Pancreas (tissue), 10 donors: Measurements from ENCODE around the gene ZGRF1. TPM values are rescaled to one million over a fixed set of nuclear protein-coding genes. Genes with fewer than 3 reads are reported as not detected.
"Not testable (repeated sequence)": the region's sequence is repeated elsewhere in the genome, so short reads cannot be mapped to it uniquely, and the experiment has no call there.

ENCODE experiments used
- ATAC-seq, 4 donors: fragments of 200-7000 bp; cut with Tn5 transposase; one replicate each; pipeline versions ENCODE4 v1.8.0 to v1.9.1; 2020; ENCODE audit warnings: mild to moderate bottlenecking in 4 of 4, moderate library complexity in 4 of 4
- DNase-seq, 6 donors: peaks; one replicate each; pipeline ENCODE4 v3.0.0-alpha.2; 2020
- FAIRE-seq: peaks from 2 replicates; lab custom pipeline; 2012; peaks lifted over from hg19 to GRCh38; lab: Jason Lieb, UNC
- H3K27ac ChIP-seq, 4 donors: fragments of 200-600 bp; sonication (generic); 1 replicate in 3 of 4; 2 replicates in 1 of 4; pipeline versions ENCODE4 v1.5.0 to v1.8.0; 2020
- H3K27me3 ChIP-seq, 4 donors: fragments of 200-600 bp; one replicate each; pipeline ENCODE4 v1.8.0; 2021
- H3K36me3 ChIP-seq, 3 donors: fragments of 200-600 bp; sonication (generic) in 1 of 3; one replicate each; pipeline versions ENCODE4 v1.5.0 to v1.8.0; 2020 to 2021
- H3K4me1 ChIP-seq, 3 donors: fragments of 200-600 bp; one replicate each; pipeline ENCODE4 v1.8.0; 2021
- H3K4me3 ChIP-seq, 4 donors: fragments of 200-600 bp; sonication (generic) in 2 of 4; one replicate each; pipeline versions ENCODE4 v1.5.0 to v1.8.0; 2020 to 2021
- H3K9me3 ChIP-seq, 4 donors: fragments of 200-600 bp; one replicate each; pipeline ENCODE4 v1.8.0; 2021
- CTCF ChIP-seq, 4 donors: fragments of 200-600 bp; sonication (generic) in 3 of 4; IDR thresholded peaks; one replicate each; pipeline versions ENCODE4 v1.5.0 to v1.8.0; 2021; ENCODE audit warnings: antibody characterized with exemption in 4 of 4
- WGBS, 2 donors: extraction: QIAGEN DNeasy Blood & Tissue Kit; methylation state at CpG; one replicate each; pipeline ENCODE4 v1.1.7; 2013; 5-methylcytosine and 5-hydroxymethylcytosine counted together
- intact Hi-C, 3 donors: fragments of 100-400 bp; cut with DNase I; formaldehyde crosslinking; loops; one replicate each; pipeline versions ENCODE4 v1.11.1 to v1.14.2; 2022
- polyA plus RNA-seq, 2 donors: library from polyadenylated mRNA; stranded (reverse); fragments of 200-250 nt; gene quantifications; one replicate each; pipeline ENCODE4 v1.2.3, GENCODE V29; 2013
- total RNA-seq, 6 donors: library from RNA; stranded (reverse); fragmentation: NEBNext Ultra II Directional in 4 of 6; extraction: Animal tissue kit (Norgen Biotek cat#: 25700) in 4 of 6; gene quantifications; one replicate each; pipeline versions ENCODE4 v1.2.1 to v1.2.4, GENCODE V29; 2021 to 2023
- donor health status: healthy with polysubstance abuse.
- donor health status: DM: no; HTN: no; CAD: no; lungs with moderate emphysema.
- donor health status: DM: no; HTN: no; CAD: no.
- donor health status: control.
- donor health status: control.
- donor health status: Bipolar disorder and iron deficiency.
- donor health status: DM: yes; HTN: yes; CAD: no.
- donor health status: DM: no; HTN: no; CAD: no.
- donor health status: DM: no; HTN: no; CAD: no.
- donor health status: DM: yes; HTN: yes; CAD: no.

The ZGRF1 gene
- total and polyA plus RNA-seq, 8 donors: 0.82 to 4.9 (median 1.9) TPM

GRCh38 chr4:112648263-112649054 lies 11.8 kb upstream of the ZGRF1 start:
- Histone ChIP-seq H3K4me1 (no peaks in the 10 kb centered on the region), H3K9me3 (no peaks in the 10 kb centered on the region), H3K4me3 (no peak overlapping the region), H3K36me3 (peaks cover 0 to 68% (median 6%) of the 10 kb centered on the region in 3 donors), H3K27me3 (no peaks in the 10 kb centered on the region), H3K27ac (no peak overlapping the region)
- no peak for FAIRE-seq
- DNase-seq: no peak
- no peak for TF ChIP-seq CTCF (IDR thresholded peaks at IDR 0.05)
- no peak for ATAC-seq
- intact Hi-C loops: loop anchor here in 1 of 3 donors (10.0 kb wide), 1 partner anchor 106 kb away; no protein-coding TSS in a partner anchor
- WGBS, 2 donors: 70 to 77% methylated on average over 3 of the region's 3 CpGs

DNA sequence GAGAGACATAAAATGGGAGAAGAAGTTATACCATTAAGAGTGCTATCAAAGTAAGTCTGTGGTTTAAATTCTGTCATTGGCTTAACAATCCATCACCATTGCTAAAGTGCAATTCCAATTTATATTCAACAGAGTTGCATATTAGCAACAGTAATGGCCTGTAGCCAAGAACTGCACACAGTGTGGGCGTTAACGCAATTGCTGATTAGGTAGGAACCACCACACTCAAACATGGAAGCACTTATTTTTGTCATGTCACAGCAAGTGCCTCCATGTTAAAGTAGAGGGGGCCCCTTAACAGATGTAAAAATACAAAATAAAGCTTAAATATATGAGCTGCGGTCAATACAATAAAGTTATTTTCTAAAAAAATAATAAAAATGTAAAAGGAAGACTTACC lies 11.1 kb upstream of the ZGRF1 start:
- intact Hi-C loops: loop anchor here in 1 of 3 donors (10.0 kb wide), 1 partner anchor 107 kb away; no protein-coding TSS in a partner anchor
- whole genome bisulfite sequencing, 2 donors: 50 to 52% methylated on average over 3 of the region's 3 CpGs
- FAIRE-seq (no peak), ATAC-seq (no peak), DNase-seq (no peak)
- no peaks in the 10 kb centered on the region for H3K9me3 ChIP-seq
- H3K4me1 ChIP-seq: no peaks in the 10 kb centered on the region
- no peak for TF ChIP-seq CTCF (IDR thresholded peaks at IDR 0.05)
- peaks cover 0 to 63% (median 6%) of the 10 kb centered on the region in 3 donors for H3K36me3 ChIP-seq
- H3K27me3 ChIP-seq: no peaks in the 10 kb centered on the region
- no peak overlapping the region for H3K4me3 ChIP-seq
- H3K27ac ChIP-seq: no peak overlapping the region

DNA sequence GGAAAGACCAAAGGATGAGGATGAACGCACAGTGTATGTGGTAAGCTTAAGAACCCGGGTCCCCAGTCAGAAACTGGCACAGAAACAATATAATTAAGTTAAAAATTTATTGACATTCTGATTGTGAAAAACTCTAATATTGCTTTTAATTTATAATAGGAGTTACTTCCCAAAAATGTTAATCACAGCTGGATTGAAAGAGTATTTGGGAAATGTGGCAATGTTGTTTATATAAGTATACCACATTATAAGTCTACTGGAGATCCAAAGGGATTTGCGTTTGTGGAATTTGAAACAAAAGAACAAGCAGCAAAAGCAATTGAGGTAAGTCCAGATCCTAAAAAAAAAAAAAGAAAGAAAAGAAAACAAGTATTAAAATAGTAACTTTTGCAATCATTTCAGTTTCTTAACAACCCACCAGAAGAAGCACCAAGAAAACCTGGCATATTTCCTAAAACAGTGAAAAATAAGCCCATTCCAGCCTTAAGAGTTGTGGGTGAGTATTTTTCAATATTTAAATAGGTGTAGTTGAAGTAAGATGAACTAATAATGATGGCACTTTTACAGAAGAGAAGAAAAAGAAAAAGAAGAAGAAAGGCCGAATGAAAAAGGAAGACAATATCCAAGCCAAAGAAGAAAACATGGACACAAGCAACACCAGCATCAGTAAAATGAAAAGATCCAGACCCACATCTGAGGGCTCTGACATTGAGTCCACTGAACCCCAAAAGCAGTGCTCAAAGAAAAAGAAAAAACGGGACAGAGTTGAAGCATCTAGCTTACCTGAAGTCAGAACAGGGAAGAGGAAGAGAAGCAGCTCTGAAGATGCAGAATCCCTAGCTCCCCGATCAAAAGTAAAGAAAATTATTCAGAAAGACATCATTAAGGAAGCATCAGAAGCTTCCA lies 10.2 kb upstream of the ZGRF1 start:
- no peak for TF ChIP-seq CTCF (IDR thresholded peaks at IDR 0.05)
- no peak for ATAC-seq
- peaks cover 0 to 61% (median 6%) of the 10 kb centered on the region in 3 donors for H3K36me3 ChIP-seq
- FAIRE-seq: no peak
- intact Hi-C loops: loop anchor here in 1 of 3 donors (10.0 kb wide), 1 partner anchor 108 kb away; no protein-coding TSS in a partner anchor
- no peak overlapping the region for H3K27ac ChIP-seq
- 72 to 75% methylated on average over 6 of the region's 6 CpGs for WGBS, 2 donors
- no peak overlapping the region for H3K4me3 ChIP-seq
- no peaks in the 10 kb centered on the region for H3K27me3 ChIP-seq
- no peak for DNase-seq
- H3K9me3 ChIP-seq: no peaks in the 10 kb centered on the region
- H3K4me1 ChIP-seq: no peaks in the 10 kb centered on the region

- no peak for TF ChIP-seq CTCF (IDR thresholded peaks at IDR 0.05)
- H3K36me3 ChIP-seq: peaks cover 0 to 49% (median 6%) of the 10 kb centered on the region in 3 donors
- intact Hi-C loops: loop anchor here in 1 of 3 donors (10.0 kb wide), 1 partner anchor 109 kb away; no protein-coding TSS in a partner anchor
- no peak for ATAC-seq
- H3K27me3 ChIP-seq: no peaks in the 10 kb centered on the region
- no peak overlapping the region for H3K4me3 ChIP-seq
- no peaks in the 10 kb centered on the region for H3K4me1 ChIP-seq
- no peak for DNase-seq
- WGBS, 2 donors: 77 to 84% methylated on average over 8 of the region's 8 CpGs
- FAIRE-seq: no peak
- no peak overlapping the region for H3K27ac ChIP-seq
- H3K9me3 ChIP-seq: no peaks in the 10 kb centered on the region
Observed at GRCh38 chr4:112645541-112646329, 9.0 kb upstream of the ZGRF1 start.

- peaks cover 0 to 42% (median 6%) of the 10 kb centered on the region in 3 donors for H3K36me3 ChIP-seq
- intact Hi-C loops: loop anchor here in 1 of 3 donors (10.0 kb wide), 1 partner anchor 110 kb away; no protein-coding TSS in a partner anchor
- not testable (repeated sequence) for H3K4me3 ChIP-seq, H3K4me1 ChIP-seq, H3K9me3 ChIP-seq, DNase-seq, FAIRE-seq, H3K27me3 ChIP-seq, ATAC-seq, H3K27ac ChIP-seq
- 85 to 94% methylated on average over 10 of the region's 10 CpGs for WGBS, 2 donors
Observed at GRCh38 chr4:112644595-112645535, 8.2 kb upstream of the ZGRF1 start.
